Transverse colon (tissue), 3 donors: Measurements from ENCODE around the gene PFKFB2.

ENCODE experiments used
- CTCF ChIP-seq, 5 experiments: fragments of 200-600 bp in 3 of 5; fragments of 450-650 bp in 2 of 5; sonication (generic) in 3 of 5; IDR thresholded peaks; 1 replicate in 2 of 5; 2 replicates in 3 of 5; pipeline ENCODE4 v1.5.1; 2016 to 2017; ENCODE audit warnings: antibody characterized with exemption in 5 of 5, inconsistent platforms in 3 of 5, mild to moderate bottlenecking in 2 of 5, moderate library complexity in 1 of 5
- EP300 ChIP-seq: sonication (generic); formaldehyde crosslinking; IDR thresholded peaks from one replicate; pipeline ENCODE4 v1.6.1; 2017; ENCODE audit warnings: antibody characterized with exemption, low read depth
- POLR2A ChIP-seq: fragments of 450-650 bp; IDR thresholded peaks from one replicate; pipeline ENCODE4 v1.6.1; 2016; ENCODE audit warnings: antibody characterized with exemption, mild to moderate bottlenecking, moderate library complexity

- TF ChIP-seq CTCF (IDR thresholded peaks at IDR 0.05) (no peak), EP300 (no peak), POLR2A (no peak)
Measured at GRCh38 chr1:207058878-207059867, 6.1 kb downstream of the PFKFB2 start.
